GM18867 (cell line): ENCODE data around the gene POMGNT1.

Source experiments
- ATAC-seq: cut with Tn5 transposase; IDR thresholded peaks from one replicate; pipeline ENCODE4 v1.9.1; 2021; ENCODE audit warnings: mild to moderate bottlenecking, moderate library complexity; ENCODE audit not compliant: unreplicated experiment

POMGNT1 gene

DNA sequence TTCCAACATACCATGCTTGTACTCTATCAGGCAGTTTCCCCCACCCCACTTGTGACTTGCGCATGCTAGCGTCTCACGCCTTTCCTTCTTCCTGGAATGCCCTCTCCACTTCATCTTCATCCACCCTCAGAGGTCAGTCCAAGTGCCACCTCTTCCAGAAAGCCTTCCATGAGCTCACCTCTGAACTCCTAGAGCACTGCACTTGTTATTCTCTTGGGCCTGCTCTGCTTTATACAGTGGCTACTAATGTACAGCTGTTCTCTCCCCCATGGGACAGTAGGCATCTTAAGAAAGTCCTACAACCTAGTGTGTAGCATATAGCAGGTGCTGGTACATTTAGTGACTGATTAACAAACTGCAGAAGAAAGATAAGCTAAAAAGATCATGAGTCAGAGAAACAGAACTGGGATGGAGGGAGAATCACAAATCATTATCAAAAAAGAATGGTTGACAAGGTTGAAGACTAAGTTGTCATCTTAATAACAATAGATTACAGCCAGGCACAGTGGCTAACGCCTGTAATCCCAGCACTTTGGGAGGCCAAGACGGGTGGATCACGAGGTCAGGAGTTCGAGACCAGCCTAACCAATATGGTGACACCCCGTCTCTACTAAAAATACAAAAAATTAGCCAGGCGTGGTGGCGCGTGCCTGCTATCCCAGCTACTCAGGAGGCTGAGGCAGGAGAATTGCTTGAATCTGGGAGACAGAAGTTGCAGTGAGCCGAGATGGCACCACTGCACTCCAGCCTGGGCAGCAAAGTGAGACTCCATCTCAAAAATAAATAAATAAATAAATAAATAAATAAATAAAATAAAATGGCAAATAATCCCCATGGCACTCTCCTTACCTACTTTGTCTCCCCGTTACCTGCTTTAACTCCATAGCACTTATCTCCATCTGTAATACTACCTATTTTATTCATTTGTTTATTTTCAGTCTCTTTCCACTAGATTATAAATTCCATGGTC, 39.6 kb downstream of the POMGNT1 start:
- ATAC-seq, result no peak

DNA sequence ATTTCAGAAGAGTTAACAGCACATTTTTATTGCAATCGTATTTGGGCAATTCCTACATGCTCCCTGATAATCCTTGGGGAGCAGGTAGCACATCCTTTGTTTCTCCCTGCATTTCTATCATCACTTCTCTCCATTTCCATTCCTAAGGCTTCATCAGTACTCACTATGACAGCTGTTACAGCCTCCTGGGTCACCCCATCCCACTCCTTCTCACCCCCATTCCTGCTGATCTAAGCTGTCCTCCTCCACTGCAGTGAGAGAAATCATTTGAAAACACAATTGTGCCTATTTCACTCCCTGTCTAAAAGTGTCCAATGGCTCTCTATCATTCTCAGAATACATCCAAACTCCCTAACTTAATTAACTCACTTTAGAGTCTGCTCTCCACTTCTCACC, 40.3 kb downstream of the POMGNT1 start:
- ATAC-seq, result no peak

DNA sequence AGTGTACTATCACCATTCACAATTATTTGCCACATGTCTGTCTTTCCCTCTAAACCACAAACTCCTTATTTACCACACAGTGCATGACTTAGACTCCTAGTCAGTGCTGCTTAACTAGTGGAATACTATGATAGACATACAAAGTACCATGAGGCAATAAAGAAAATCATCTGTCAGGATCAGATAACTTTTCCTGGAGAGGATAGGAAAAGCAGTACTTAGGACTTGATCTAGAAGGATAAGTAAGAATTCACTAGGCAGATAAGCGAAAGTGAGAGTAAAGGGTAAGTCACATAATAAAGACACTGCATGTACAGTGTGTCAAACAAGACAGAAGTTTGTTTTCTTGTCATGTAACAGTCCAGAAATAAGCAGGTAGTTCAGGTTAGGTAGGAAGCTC, 44.5 kb downstream of the POMGNT1 start:
- ATAC-seq, result no peak

DNA sequence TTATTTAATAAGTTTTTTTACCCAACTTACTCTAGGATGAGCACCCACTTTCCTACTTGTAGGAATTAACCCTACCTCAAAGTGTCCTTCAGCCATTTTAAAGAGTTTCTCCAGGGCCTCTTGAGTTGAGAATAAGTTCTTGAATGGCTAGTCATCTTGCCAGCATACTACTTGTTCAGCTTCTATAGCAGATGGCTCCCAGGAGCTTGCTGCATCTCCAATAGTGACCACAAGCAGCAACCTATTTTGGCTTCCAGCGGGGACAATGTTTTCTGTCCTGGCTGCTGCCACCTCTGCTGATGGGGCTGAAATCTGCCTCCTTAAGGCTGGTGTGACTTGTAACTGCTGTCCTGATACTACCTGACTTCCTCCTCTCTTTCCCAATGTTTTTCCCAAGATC, 45.0 kb downstream of the POMGNT1 start:
- no peak for ATAC-seq

DNA sequence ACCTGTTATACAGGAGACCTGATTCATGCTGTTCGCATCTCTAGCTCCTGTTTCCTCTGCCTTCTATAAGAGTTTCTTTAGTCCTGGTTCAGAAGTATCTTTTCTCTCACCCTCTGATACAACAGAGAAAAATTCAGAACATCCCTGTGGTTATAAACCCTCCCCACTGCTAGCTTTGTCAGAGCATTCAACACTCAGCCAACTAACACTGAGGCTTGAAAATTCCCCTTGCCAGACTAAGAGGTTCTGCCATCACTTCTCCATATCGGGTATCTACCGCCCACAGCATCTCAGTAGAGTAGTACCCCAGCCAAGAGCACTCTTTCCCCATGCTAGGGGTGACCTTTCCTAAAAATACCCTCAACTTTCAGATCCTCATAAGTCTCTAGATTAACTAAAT, 46.2 kb downstream of the POMGNT1 start:
- ATAC-seq, result no peak

DNA sequence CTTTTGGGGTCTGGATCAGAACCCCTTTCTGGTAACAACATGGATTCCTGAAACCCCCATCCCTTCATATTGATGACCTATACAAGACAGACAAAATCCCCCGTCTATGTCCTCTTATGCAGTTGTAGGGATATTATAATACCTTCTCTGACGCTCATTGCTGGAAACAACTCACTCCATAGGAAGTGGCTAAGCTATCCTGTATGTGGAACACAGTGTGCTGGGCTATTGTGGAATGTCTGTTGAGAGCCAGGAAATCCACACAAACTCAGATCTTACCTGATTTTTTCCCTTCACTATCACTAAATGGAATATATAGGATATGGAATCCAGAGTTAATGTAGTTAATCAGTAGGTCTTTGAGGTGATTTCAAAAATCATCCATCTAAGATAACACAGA, 48.1 kb downstream of the POMGNT1 start:
- no peak for ATAC-seq

DNA sequence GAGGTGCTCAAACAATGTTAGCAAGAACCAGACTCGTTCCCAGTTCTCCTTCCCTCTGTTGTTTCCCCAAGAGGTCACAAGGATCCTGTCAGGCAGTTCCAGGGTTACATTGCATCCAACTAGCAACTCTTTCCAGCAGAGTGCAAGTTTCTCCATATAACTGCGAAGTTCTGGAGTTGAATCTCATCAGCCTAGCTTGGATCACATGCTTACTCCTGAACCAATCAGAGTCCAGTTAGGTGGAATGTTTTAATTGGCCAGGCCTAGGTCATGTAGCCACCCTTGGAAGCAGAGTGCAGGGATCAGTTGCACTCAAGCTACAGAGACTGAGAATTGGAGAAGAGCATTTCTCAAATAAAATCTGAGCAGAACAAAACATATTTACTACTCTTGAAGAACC, 49.9 kb downstream of the POMGNT1 start:
- no peak for ATAC-seq
